Activated T-cell treated with anti-CD3 and anti-CD28 coated beads, Interleukin-2, amount 50 U/mL, for 24 hours (primary cell): ENCODE results near the gene SCFD2.

Experiments
- DNase-seq: peaks from one replicate; pipeline ENCODE4 v3.0.0-alpha.2; 2020
- H3K27ac Mint-ChIP-seq: 2 replicates; pipeline ENCODE4 v1.8.0; 2020; ENCODE audit warnings: mild to moderate bottlenecking, mixed read lengths
- H3K27me3 Mint-ChIP-seq: 2 replicates; pipeline ENCODE4 v1.8.0; 2020; ENCODE audit warnings: mixed read lengths
- H3K36me3 Mint-ChIP-seq: 2 replicates; pipeline ENCODE4 v1.8.0; 2020; ENCODE audit warnings: low read depth, mixed read lengths
- H3K4me1 Mint-ChIP-seq: 2 replicates; pipeline ENCODE4 v1.8.0; 2020; ENCODE audit warnings: low read depth, mixed read lengths
- H3K4me3 Mint-ChIP-seq: 2 replicates; pipeline ENCODE4 v1.8.0; 2020; ENCODE audit warnings: mild to moderate bottlenecking, moderate library complexity, mixed read lengths
- H3K9me3 Mint-ChIP-seq: 2 replicates; pipeline ENCODE4 v1.8.0; 2020; ENCODE audit warnings: mixed read lengths

The SCFD2 gene

GRCh38 chr4:52866734-52867133 is 499.1 kb downstream of the SCFD2 start:
- DNase-seq, result no peak
- H3K36me3 Mint-ChIP-seq, result peaks cover 11% of the 10 kb centered on the region
- peaks cover 17% of the 10 kb centered on the region for H3K27me3 Mint-ChIP-seq
- no peak overlapping the region for H3K27ac Mint-ChIP-seq
- peaks cover 7% of the 10 kb centered on the region for H3K4me1 Mint-ChIP-seq
- H3K9me3 Mint-ChIP-seq, result no peaks in the 10 kb centered on the region
- H3K4me3 Mint-ChIP-seq, result no peak overlapping the region

- Mint-ChIP-seq H3K4me1 (peaks cover 15% of the 10 kb centered on the region), H3K27ac (no peak overlapping the region), H3K27me3 (peaks cover 32% of the 10 kb centered on the region), H3K4me3 (no peak overlapping the region), H3K36me3 (no peaks in the 10 kb centered on the region), H3K9me3 (no peaks in the 10 kb centered on the region)
- DNase-seq, result no peak
Observed at GRCh38 chr4:52865300-52865699, 500.6 kb downstream of the SCFD2 start.

DNA sequence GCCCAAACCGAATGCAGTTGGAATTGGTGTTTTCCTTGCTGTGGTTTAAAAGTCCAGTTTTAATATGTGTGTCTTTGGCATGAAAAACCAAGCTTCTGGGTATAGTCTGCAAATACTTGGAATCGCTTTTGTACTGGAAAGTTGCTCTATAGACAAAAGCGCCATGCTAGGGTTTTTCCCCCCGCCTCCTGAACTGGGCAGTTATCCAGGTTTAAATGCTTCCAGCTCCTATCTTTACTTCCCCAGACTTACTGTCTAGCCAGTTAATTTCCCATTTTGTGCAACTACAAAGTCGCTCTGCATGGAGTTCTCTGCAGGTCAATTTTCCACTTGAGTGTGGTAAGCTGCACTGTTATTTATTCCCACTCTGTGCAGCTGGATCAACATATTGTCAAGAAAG is 501.1 kb downstream of the SCFD2 start:
- H3K36me3 Mint-ChIP-seq, result no peaks in the 10 kb centered on the region
- H3K4me3 Mint-ChIP-seq, result no peak overlapping the region
- H3K27me3 Mint-ChIP-seq, result peaks cover 37% of the 10 kb centered on the region
- no peak for DNase-seq
- no peak overlapping the region for H3K27ac Mint-ChIP-seq
- H3K9me3 Mint-ChIP-seq, result no peaks in the 10 kb centered on the region
- H3K4me1 Mint-ChIP-seq, result peaks cover 15% of the 10 kb centered on the region

DNA sequence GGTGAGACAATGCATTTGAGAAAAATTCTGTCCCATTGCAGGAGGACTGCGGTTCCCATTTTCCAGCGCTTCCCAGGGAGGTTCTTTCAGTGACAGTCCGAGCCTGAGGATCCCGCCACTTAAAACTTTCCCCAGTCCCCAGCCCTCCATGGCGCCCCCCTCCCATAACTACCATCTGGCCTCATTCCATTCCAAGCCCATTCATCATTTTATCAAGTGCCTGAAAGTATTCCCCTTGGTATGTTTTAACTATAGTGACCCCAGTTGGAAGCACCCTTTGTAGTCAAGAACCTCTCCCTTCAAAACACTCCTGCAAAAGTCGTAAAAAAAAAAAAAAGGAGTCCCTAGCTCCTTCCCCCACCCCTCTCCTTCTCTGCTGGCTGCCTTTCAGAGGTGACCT is 502.5 kb downstream of the SCFD2 start:
- H3K4me3 Mint-ChIP-seq, result no peak overlapping the region
- no peaks in the 10 kb centered on the region for H3K36me3 Mint-ChIP-seq
- no peaks in the 10 kb centered on the region for H3K9me3 Mint-ChIP-seq
- peaks cover 44% of the 10 kb centered on the region for H3K27me3 Mint-ChIP-seq
- peaks cover 15% of the 10 kb centered on the region for H3K4me1 Mint-ChIP-seq
- no peak for DNase-seq
- no peak overlapping the region for H3K27ac Mint-ChIP-seq

GRCh38 chr4:52862639-52863161 is 503.2 kb downstream of the SCFD2 start:
- peaks cover 15% of the 10 kb centered on the region for H3K4me1 Mint-ChIP-seq
- peaks cover 44% of the 10 kb centered on the region for H3K27me3 Mint-ChIP-seq
- H3K36me3 Mint-ChIP-seq, result no peaks in the 10 kb centered on the region
- H3K9me3 Mint-ChIP-seq, result no peaks in the 10 kb centered on the region
- no peak for DNase-seq
- peak overlapping the region; percentile 75 for H3K4me3 Mint-ChIP-seq
- no peak overlapping the region for H3K27ac Mint-ChIP-seq

GRCh38 chr4:52861879-52862616 is 503.8 kb downstream of the SCFD2 start, which contains the start of gene RASL11B:
RASL11B (plus strand) TSS chr4:52862317; CDS start chr4:52862508, 191 bp downstream.
- Mint-ChIP-seq H3K9me3 (no peaks in the 10 kb centered on the region), H3K4me3 (peak within 1 kb of the TSS; percentile 75), H3K36me3 (no peaks in the 10 kb centered on the region), H3K4me1 (peaks cover 15% of the 10 kb centered on the region), H3K27ac (no peak within 1 kb of the TSS), H3K27me3 (peaks cover 47% of the 10 kb centered on the region)
- DNase-seq, result peak; percentile 89

- Mint-ChIP-seq H3K27ac (no peak overlapping the region), H3K4me1 (peaks cover 15% of the 10 kb centered on the region), H3K36me3 (no peaks in the 10 kb centered on the region), H3K9me3 (no peaks in the 10 kb centered on the region), H3K4me3 (peak overlapping the region; percentile 62), H3K27me3 (peaks cover 54% of the 10 kb centered on the region)
- no peak for DNase-seq
Observed at GRCh38 chr4:52861171-52861823, 504.6 kb downstream of the SCFD2 start.

DNA sequence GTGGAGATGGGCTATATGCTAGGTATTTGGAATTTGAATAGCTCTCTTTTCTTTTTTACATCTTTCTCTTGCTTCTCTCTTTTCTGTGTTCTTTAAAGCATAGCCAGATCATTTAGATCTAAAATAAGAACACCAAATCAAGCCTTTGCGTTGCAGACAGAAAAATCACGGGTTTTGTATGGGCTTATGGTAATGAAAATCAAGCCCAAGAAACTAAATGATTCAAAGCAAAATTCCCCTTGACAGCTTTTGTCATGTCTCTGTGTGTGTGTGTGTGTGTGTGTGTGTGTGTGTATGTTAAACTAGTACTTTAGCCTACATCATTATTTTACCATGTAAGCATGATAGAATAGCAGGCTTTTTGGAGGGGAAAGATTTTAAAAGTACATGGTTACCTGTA is 505.5 kb downstream of the SCFD2 start:
- no peak overlapping the region for H3K4me3 Mint-ChIP-seq
- H3K4me1 Mint-ChIP-seq, result peaks cover 15% of the 10 kb centered on the region
- H3K27ac Mint-ChIP-seq, result no peak overlapping the region
- H3K27me3 Mint-ChIP-seq, result peaks cover 55% of the 10 kb centered on the region
- no peaks in the 10 kb centered on the region for H3K9me3 Mint-ChIP-seq
- H3K36me3 Mint-ChIP-seq, result no peaks in the 10 kb centered on the region
- no peak for DNase-seq

DNA sequence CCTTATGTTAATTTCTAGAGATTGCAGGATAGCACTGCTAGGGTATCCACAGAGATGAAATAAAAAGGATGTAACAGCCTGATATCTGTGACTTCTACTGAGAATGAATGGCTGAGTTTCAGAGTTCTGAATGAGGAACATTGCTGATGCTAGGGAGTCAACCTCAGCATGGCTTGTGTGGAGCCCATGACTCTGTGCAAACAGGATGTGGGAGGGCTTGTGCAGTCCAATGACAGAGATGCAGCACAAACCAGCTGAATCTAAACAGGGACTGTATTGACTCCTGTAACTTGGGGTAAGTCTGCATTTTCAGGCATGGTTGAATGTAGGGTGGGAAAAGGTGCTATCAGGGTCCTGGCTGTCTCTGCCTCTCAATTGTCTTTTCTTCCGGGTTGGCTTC is 509.1 kb downstream of the SCFD2 start:
- Mint-ChIP-seq H3K27me3 (peaks cover 38% of the 10 kb centered on the region), H3K4me1 (peaks cover 11% of the 10 kb centered on the region), H3K4me3 (no peak overlapping the region), H3K36me3 (no peaks in the 10 kb centered on the region), H3K9me3 (no peaks in the 10 kb centered on the region), H3K27ac (no peak overlapping the region)
- no peak for DNase-seq

DNA sequence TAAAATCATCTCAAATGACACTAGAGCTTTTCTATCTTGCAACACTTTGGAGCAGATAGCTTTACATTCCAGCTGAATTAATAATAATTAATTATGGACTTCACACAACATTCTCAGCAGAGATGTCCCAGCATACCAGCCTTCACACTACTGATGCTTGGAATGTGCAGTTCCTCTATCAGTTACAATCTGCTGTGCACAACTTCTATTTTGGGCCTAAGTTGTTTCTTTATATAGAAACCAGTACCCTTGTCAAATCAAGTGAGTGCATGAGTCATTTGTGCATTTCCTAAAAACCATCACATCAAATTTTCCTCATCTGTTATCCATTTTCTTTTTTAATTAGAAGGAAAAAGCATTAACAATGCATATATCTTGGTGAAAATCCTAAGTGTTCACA is 512.5 kb downstream of the SCFD2 start:
- DNase-seq, result no peak
- Mint-ChIP-seq H3K4me1 (peaks cover 2% of the 10 kb centered on the region), H3K36me3 (no peaks in the 10 kb centered on the region), H3K27ac (no peak overlapping the region), H3K9me3 (no peaks in the 10 kb centered on the region), H3K4me3 (no peak overlapping the region), H3K27me3 (peaks cover 11% of the 10 kb centered on the region)

GRCh38 chr4:52852711-52853110 is 513.1 kb downstream of the SCFD2 start:
- no peaks in the 10 kb centered on the region for H3K36me3 Mint-ChIP-seq
- DNase-seq, result no peak
- peaks cover 11% of the 10 kb centered on the region for H3K27me3 Mint-ChIP-seq
- H3K4me3 Mint-ChIP-seq, result no peak overlapping the region
- H3K27ac Mint-ChIP-seq, result no peak overlapping the region
- peaks cover 2% of the 10 kb centered on the region for H3K4me1 Mint-ChIP-seq
- no peaks in the 10 kb centered on the region for H3K9me3 Mint-ChIP-seq

- Mint-ChIP-seq H3K9me3 (no peaks in the 10 kb centered on the region), H3K27ac (no peak overlapping the region), H3K4me1 (peaks cover 2% of the 10 kb centered on the region), H3K36me3 (no peaks in the 10 kb centered on the region), H3K27me3 (peaks cover 8% of the 10 kb centered on the region), H3K4me3 (no peak overlapping the region)
- no peak for DNase-seq
Observed at GRCh38 chr4:52852041-52852440, 513.8 kb downstream of the SCFD2 start.

DNA sequence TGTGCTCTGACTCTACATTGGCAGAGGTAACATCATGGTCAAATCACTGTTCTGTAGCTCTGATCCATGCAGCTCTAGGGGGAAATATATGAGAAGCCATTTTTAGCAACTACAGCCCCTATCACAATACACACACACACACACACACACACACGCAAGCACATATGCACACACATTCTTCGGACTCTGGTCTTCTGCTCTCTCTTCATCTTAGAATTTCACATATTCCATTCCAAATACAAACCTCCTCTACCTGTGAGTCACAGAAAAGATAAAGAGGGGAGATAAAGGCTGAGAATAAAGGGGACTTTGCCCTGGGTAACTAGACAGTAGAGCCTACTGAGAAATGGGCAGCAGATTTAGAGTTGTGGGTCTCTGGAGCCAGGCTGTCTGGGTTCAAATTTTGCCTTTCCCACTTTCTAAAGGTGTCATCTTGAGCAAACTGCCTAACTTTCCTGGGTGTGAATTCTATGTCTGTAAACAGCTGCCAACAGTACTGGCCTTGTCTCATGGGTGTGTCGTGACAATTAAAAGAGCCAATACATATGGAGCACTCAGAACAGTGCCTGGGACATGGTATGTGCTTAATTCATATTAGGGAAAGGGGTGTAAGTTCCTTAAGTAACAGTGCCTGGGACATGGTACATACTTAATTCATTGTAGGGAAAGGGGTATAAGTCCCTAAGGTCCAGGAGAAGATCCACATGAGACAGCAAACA is 515.3 kb downstream of the SCFD2 start:
- Mint-ChIP-seq H3K9me3 (no peaks in the 10 kb centered on the region), H3K36me3 (no peaks in the 10 kb centered on the region), H3K27ac (no peak overlapping the region), H3K27me3 (no peaks in the 10 kb centered on the region), H3K4me1 (peaks cover 2% of the 10 kb centered on the region), H3K4me3 (no peak overlapping the region)
- DNase-seq, result no peak

DNA sequence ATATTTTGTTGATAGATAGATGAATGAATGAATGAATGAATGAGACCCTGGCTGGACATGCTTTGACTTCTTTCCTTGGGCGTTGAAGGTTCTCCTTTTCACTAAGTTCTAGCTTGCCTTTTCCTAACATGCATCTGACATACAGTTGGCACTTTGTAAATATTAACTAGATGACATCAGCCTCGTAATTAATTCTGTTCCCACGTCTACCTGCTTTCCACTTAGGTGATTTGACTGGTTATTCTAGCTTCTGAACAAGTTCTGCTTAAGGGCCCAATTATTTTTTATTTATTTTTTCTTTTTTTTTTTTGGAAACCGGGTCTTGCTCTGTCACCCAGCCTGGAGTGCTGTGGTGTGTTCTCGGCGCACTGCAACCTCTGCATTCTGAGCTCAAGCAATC is 517.6 kb downstream of the SCFD2 start:
- Mint-ChIP-seq H3K4me3 (no peak overlapping the region), H3K9me3 (no peaks in the 10 kb centered on the region), H3K36me3 (no peaks in the 10 kb centered on the region), H3K27me3 (no peaks in the 10 kb centered on the region), H3K27ac (no peak overlapping the region), H3K4me1 (peaks cover 10% of the 10 kb centered on the region)
- DNase-seq, result no peak

GRCh38 chr4:52846502-52846901 is 519.4 kb downstream of the SCFD2 start:
- Mint-ChIP-seq H3K4me1 (peaks cover 10% of the 10 kb centered on the region), H3K9me3 (no peaks in the 10 kb centered on the region), H3K27me3 (no peaks in the 10 kb centered on the region), H3K4me3 (no peak overlapping the region), H3K36me3 (no peaks in the 10 kb centered on the region), H3K27ac (no peak overlapping the region)
- DNase-seq, result no peak
